GM18502 (cell line): ENCODE data around the gene CYBA.

Source experiments
- ATAC-seq: cut with Tn5 transposase; IDR thresholded peaks from one replicate; pipeline ENCODE4 v1.9.1; 2021; ENCODE audit warnings: mild to moderate bottlenecking; ENCODE audit not compliant: unreplicated experiment, poor library complexity

Gene CYBA

GRCh38 chr16:88650749-88651275, at the start of gene CYBA:
Gene CYBA (minus strand): TSS chr16:88651053. CDS start chr16:88651013, 40 bp downstream.
- peak; percentile 79 for ATAC-seq

- no peak for ATAC-seq
These were observed 49.4 kb upstream of the CYBA start for GRCh38 chr16:88700322-88700635.

DNA sequence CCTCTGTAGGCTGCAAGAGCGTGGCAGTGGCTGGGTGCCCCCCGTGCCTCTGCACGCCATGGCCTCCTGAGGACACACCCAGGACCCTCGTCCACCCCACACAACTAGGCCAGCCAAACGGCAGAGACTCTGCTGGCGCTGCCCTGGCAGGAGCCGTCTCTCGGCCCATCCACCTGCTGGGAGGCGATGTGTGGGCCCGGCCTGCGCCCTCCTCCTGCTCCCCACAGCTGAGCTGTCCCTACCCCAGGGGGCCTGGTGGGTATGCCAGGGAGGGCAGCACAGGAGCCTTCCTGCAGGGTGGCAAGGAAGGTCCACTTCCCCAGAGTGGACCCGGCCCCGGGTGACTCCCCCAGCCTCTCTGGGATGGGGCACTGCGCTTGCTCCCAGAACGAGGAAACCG, 48.3 kb upstream of the CYBA start:
- no peak for ATAC-seq

DNA sequence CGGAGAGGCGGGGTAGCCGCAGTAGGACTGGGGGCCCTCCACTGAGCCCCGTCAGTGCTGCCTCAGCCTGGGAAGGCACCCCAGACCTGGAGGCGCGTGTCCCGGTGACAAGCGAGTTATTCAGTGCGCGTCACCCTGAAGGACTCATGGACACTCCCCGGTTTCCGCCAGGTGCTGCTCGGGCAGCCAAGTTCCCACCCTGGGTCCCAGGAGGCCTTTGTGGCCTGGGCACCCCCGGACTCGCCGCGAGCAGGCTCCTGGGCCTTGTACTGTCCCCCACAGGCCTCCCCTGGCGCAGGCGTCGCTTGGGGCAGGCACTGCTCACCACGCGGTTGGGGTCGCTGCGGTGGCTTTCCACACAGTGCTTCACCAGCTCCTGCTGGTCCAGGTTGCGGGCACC, 47.8 kb upstream of the CYBA start:
- ATAC-seq, result no peak

- no peak for ATAC-seq
These were observed 47.2 kb upstream of the CYBA start for GRCh38 chr16:88697831-88698615.

DNA sequence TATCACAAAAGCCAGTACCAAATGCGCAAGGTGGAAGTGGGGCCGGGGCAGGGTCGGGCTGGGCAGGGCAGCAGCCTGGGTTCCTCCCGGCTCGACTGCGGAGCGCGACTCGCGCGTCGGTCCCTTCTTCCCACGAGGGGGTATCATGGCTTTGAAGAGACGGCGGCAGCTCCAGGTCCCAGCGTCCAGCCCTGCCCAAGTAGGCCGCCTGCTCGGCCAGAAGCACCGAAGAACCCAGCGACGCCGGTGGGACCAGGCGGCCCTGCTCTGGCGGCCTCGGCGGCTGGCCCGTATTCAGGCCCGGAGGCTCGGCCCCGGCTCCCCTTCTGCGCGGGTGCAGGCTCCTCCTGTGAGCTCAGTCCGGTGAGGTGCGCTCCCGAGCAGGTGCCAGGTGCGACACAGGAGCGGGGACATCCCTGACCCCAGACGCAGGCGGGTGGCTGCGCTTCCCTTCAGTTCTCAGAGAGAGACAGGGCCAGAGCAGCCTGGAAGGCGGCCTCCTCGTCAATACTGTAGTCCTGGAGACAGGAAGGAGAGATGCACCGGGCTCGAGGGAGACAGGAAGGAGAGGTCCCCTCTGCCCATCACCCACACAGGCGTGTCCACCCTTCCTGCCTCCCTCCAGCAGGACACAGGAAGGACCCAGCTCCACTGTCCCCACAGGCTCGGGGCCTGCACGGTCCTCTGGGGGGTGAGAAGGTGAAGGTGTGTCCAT, 46.4 kb upstream of the CYBA start:
- ATAC-seq, result no peak

DNA sequence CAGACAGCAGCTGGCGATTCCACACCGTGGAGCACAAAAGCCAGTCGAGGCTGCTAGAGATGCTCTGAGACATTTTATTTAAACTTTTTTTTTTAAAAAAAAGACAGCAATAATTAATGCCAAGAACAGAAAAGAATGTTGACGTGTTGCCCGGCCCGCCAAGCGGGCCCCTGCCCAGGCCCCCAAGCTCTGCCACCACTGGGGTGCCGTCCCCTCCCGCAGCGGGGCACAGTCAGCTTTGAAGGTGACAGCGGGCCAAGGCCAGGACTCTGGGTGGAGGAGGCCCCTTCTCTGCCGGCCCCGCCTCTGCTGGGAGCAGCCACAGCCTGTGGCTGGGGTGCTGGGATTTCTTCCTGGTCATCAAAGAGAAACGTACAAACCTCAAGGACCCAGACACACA, 45.6 kb upstream of the CYBA start:
- ATAC-seq, result no peak

DNA sequence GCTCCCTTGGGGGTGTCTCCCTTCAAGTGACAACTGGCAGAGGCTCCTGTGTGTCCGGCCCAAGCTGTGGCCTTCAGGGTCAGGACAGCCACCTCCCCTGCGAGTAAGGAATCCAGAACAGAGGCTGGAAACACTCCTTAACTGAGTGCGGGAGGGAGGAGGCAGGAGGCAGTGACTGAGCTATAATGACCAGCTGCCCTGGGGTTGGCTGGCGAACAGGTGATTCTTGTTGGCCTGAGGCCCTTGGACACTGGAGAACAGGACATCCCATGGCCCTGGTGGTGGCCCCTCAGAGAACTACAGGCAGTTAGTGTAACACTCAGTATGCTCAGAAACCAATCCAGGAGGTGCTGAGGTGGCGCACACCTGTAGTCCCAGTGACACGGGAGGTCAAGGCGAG, 44.9 kb upstream of the CYBA start:
- no peak for ATAC-seq

GRCh38 chr16:88695218-88695617, 44.4 kb upstream of the CYBA start:
- ATAC-seq, result no peak

- ATAC-seq, result no peak
These were observed 43.6 kb upstream of the CYBA start for GRCh38 chr16:88694221-88695087.

DNA sequence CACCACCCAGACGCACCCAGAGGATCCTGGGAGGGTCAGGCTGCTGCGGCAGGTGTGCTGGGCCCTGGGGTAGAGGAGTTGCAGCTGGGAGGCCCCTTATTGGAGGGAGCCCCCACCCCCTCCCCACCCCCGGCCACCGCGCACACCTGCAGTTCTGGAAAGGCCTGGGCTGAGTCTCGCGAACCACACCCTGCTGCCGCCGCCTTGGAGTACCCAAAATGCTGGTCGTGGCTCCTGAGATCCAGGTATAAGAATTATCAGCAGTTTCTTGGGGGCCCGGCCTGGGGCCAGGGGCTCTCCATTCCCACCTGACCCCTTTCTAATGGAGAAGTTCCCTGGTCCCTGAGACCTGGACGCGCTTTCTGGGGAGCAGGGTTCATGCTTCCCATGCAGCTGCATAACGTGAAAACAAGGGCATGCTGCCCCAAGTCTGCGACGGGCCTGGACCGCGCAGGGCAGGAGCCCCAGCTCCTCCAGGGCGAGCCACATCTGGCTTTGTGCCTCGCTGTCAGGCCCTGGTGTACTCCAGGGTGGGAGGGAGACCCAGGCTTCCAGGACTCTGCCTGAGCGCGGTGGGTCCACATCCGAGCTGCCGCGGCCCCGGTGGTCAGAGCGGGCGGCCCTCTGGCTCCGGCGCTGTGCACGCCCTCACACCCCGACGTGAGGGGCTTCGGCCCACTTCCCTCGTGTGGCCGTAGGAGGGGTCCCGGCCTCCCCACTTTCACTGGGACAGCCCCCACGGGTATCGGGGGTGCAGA, 42.7 kb upstream of the CYBA start:
- ATAC-seq, result no peak

GRCh38 chr16:88692861-88693260, 42.0 kb upstream of the CYBA start:
- ATAC-seq, result no peak

DNA sequence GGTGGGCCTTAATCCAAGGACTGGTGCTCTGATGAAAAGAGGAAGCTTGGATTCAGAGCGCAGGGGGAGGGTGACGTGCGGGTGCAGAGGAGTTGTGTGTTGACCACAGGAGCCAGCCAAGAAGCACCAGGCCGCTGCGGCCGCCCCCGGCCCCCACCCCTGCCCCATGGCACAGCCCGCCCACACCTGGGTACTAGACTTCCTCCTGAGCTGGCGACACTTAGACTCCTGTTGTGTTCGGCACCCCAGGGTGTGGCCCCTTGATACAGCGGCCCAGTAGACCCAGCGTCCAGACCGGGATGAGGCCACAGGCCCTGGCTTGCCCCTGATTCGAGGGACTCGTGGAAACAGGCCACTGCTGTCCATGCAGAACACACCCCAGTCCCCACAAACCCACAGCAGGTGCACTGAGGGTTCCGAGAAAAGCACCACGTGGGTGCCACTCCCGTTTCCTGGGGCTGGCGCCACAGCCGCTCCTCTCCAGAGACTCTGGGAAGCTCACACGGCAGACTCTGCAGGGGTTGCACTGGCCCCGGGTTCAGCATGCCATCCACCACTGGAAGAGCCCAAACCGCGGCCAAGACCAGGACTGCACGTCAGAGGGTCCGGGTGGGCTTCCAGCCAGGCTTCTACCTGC, 41.2 kb upstream of the CYBA start:
- ATAC-seq, result no peak

DNA sequence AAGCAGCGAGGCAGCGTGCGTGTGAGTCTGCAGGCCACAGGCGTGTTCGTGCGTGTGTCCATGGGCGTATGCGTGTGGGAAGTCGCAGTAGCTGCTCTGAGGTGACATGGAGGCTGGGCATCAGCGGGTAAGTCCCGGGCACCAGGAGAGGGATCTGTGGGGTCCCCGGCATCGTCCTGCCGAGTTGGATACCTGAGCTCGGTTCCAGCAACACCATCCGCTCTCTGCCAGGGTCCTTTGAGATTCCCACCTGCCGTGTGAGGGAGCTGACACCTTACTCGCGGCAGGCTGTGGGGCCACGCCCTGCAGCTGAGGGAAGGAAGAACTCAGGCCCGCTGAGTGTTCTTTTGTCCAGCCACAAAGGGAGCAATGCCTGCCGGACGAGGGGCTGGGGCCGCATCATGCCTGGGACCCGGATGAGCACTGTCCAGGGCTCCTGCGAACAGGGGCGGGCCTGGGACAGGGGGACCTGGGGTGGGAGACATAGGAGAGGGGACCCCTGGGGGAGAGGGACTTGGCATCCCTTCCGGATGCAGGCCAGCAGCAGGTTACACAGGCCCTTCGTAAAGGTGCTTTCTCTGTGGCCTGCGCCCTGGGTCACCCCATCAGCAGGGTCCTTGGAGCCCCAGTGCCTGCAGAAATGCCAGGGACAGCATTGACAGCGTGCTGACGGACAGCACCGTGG, 40.4 kb upstream of the CYBA start:
- no peak for ATAC-seq

DNA sequence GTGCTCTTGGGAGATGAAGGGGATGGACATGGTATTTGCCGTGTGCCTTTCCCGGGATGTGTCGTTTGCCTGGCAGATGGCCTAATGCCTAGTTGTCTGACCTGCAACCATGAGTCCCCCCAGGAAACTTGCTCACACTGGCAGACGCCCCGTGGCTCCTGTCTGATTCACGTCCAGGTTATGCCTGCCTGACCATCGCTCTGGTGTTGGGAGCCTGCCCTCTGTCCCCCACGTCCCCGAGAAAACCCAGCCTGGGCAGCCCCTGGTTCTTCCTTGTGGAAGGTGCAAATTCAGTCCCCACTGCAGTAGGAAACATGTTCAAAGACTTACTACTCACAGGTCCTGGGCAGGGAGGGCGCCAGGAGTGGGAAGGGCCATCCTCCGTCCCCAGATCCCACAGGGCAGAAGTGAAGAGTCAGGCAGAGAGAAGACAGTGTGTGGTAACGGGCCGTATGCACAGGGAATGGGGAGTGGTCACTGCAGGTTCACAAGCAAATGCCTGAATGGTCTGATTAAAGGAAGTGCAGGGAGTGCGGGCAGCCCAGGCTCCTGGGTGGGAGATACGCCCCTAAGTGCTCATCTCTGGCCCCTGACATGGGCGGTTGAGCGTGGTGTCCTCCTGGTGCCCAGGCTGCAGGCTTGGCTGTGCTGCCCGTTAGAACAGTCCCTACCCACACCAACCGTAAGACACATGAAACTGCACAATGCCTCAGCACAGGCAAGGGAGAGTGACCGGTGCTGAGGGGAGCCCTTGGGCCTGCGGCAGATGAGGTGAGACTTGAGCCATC, 39.7 kb upstream of the CYBA start:
- no peak for ATAC-seq

- ATAC-seq, result no peak
These were observed 37.3 kb upstream of the CYBA start for GRCh38 chr16:88688013-88688778.

- ATAC-seq, result no peak
These were observed 36.8 kb upstream of the CYBA start for GRCh38 chr16:88687676-88688012.

DNA sequence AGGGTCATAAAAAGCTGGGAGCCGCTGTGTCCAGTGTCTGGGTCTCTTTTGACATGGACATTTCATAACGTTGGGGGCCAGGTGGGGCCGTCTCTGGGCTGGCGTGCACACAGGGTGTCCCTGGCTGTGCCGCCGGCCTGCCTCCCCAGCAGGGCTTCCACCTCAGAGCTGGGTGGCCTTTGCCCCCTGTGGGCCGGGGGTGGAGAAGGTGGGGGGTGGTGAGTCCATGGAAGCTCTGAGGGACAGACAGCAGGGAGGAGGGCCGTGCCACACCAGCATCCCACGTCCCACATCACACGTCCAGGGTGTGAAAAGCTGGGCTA, 36.4 kb upstream of the CYBA start:
- no peak for ATAC-seq
